Measurements from ENCODE around the gene SLC24A3. TPM values are rescaled to one million over a fixed set of nuclear protein-coding genes. Genes with fewer than 3 reads are reported as not detected.

The SLC24A3 gene
- total RNA-seq, 1 donor from 2014 or later, result 13.1 TPM

GRCh38 chr20:19473216-19473921 lies 260.9 kb downstream of the SLC24A3 start:
- Histone ChIP-seq H3K36me3 (no peaks in the 10 kb centered on the region), H3K4me1 (no peaks in the 10 kb centered on the region), H3K4me3 (no peak overlapping the region), H3K9me3 (no peaks in the 10 kb centered on the region), H3K27me3 (no peaks in the 10 kb centered on the region), H3K27ac (no peak overlapping the region)
- ATAC-seq, result no peak
- intact Hi-C loops (cut with DNase I), result no loop called here
- no peak for TF ChIP-seq CTCF (IDR thresholded peaks at IDR 0.05)
- DNase-seq, result no peak

GRCh38 chr20:19473922-19474286 lies 261.5 kb downstream of the SLC24A3 start:
- TF ChIP-seq CTCF (IDR thresholded peaks at IDR 0.05), result no peak
- intact Hi-C loops (cut with DNase I), result no loop called here

GRCh38 chr20:19478320-19478895 lies 266.0 kb downstream of the SLC24A3 start:
- H3K27ac ChIP-seq, result no peak overlapping the region
- intact Hi-C loops (cut with DNase I), result no loop called here
- no peaks in the 10 kb centered on the region for H3K4me1 ChIP-seq
- DNase-seq (no peak), ATAC-seq (no peak)
- no peaks in the 10 kb centered on the region for H3K36me3 ChIP-seq
- TF ChIP-seq CTCF (IDR thresholded peaks at IDR 0.05), result no peak
- H3K4me3 ChIP-seq, result no peak overlapping the region
- H3K27me3 ChIP-seq, result no peaks in the 10 kb centered on the region
- H3K9me3 ChIP-seq, result no peaks in the 10 kb centered on the region

More at GRCh38 chr20:19473922-19474286, 261.5 kb downstream of the SLC24A3 start:
- no peaks in the 10 kb centered on the region for H3K9me3 ChIP-seq
- H3K36me3 ChIP-seq, result no peaks in the 10 kb centered on the region
- H3K4me3 ChIP-seq, result no peak overlapping the region
- H3K27me3 ChIP-seq, result no peaks in the 10 kb centered on the region
- ATAC-seq, result no peak
- no peaks in the 10 kb centered on the region for H3K4me1 ChIP-seq
- no peak for DNase-seq
- H3K27ac ChIP-seq, result no peak overlapping the region

GRCh38 chr20:19482726-19483125 lies 270.3 kb downstream of the SLC24A3 start:
- Histone ChIP-seq H3K27ac (no peak overlapping the region), H3K27me3 (no peaks in the 10 kb centered on the region), H3K9me3 (no peaks in the 10 kb centered on the region), H3K4me3 (no peak overlapping the region), H3K4me1 (no peaks in the 10 kb centered on the region), H3K36me3 (no peaks in the 10 kb centered on the region)
- DNase-seq (no peak), ATAC-seq (no peak)
- TF ChIP-seq CTCF (IDR thresholded peaks at IDR 0.05), result no peak
- intact Hi-C loops (cut with DNase I), result no loop called here

- intact Hi-C loops (cut with DNase I), result no loop called here
- Histone ChIP-seq H3K27me3 (no peaks in the 10 kb centered on the region), H3K4me1 (no peaks in the 10 kb centered on the region), H3K36me3 (no peaks in the 10 kb centered on the region), H3K27ac (no peak overlapping the region), H3K4me3 (no peak overlapping the region), H3K9me3 (no peaks in the 10 kb centered on the region)
- ATAC-seq (no peak), DNase-seq (no peak)
- TF ChIP-seq CTCF (IDR thresholded peaks at IDR 0.05), result no peak
These were observed 270.9 kb downstream of the SLC24A3 start for GRCh38 chr20:19483309-19483708.

All from upper lobe of right lung (tissue), 1 donor.